ENCODE data around the gene MPST.
"Not testable (repeated sequence)": the region's sequence is repeated elsewhere in the genome, so short reads cannot be mapped to it uniquely, and the experiment has no call there.

Gene MPST

GRCh38 chr22:37019309-37020191, at the start of gene MPST, which contains the start of gene TST:
Gene MPST, plus strand, starts transcription at chr22:37019742. Its CDS starts 95 bp downstream, at chr22:37019837.
Gene TST, minus strand, starts transcription at chr22:37019447. Its CDS starts 715 bp downstream, at chr22:37018732.
- DNase-seq, result peak; percentile 60

DNA sequence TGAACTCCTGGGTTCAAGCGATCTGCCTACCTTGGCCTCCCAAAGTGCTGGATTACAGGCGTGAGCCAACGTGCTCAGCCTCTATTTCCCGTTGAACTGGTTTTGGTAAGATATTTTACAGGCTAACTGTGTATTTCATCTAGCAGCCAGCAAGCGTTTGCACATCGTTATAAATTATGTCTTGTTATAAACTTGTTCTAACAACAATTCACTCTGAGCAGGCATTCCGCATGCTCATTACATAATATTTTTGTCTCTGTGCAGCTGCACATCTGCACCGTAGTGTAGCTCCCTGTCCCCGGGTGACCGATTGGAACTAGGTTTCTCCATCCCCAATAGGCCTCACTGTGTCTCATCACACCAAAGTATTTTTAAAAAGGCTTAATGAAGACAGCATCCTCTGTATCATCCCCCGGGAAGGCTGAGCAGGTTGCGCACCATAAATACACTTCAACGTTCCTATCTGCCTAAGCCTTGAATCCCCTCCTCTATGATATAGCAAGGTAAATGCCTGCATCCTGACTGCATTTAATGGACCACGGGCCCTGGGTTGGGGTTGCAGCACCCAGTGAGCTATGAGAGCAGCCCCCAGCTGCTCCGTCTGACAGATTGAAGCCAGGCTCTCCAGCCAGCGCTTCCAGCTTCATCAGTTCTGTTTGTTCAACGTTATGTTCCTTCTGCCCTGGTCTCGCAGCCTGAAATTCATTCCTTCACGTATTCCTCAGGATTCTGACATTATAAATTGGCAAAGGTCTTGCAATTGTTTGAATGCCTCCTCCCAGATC, 48.0 kb upstream of the MPST start:
- DNase-seq, result no peak

DNA sequence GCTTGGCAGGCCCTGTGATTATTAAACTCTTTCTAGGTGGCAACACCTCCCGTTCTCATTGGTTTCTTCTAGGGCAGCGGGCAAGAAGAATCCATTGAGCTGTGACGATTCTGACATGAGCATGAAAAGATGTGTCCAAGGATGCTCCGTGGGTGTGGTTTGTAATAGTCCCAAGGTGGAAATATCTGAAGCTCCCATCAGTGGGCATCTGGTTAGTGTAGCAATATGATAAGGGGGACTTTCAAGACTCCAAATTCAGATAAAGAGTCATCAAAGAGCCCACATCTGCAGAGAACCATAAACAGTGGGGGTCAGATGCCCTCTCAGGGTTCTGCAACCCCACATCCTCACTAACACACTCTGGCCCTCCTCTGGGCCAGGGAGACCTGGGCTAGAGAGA, 42.9 kb upstream of the MPST start:
- DNase-seq, result no peak

DNA sequence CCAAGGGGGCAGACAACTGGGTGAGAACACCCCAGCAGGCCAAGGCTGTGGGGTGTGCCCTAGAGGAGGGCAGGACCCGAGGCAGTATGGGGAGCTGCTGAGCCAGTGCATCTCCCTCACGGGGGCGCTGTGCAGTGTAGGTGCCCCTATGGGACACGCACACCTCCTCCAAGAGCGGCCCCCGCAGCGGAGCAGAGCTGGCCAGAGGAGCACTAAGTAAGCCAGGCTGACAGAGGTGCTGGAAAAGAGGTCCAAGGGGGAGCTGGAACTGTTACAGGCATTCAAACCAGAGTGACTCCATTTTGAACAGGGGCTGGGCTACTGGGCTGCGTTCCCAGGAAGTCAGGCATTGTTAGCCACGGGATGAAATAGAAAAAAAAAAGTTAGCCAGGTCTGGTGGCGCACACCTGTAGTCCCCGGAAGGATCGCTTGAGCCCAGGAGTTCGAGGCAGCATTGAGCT, 42.1 kb upstream of the MPST start:
- peak; percentile 35 for DNase-seq

- peak; percentile 78 for DNase-seq
Measured at GRCh38 chr22:36977947-36978660, 41.4 kb upstream of the MPST start.

- DNase-seq, result no peak
Measured at GRCh38 chr22:36979016-36979910, 40.3 kb upstream of the MPST start.

GRCh38 chr22:36981247-36981775, 38.2 kb upstream of the MPST start:
- DNase-seq, result no peak

DNA sequence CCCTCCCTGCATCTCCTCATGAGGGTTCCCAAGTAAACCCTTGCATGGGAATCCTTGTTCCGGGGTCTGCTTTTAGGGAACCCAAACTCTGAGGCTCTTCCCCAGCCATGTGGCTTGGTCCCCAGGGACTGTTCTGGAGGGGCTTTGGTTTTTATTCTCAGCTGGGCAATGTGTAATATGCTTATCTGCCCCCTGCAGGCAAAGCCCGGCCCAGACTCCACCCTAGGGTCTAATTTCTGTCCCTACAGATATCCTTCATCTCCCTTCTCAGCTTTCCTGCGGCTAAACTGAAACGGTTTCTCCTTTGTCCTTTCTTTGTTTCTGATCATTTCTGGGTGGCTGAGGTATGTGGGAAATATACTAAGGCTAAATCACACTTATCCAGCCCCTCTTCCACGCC, 37.4 kb upstream of the MPST start:
- DNase-seq, result no peak

GRCh38 chr22:36985211-36985889, 34.2 kb upstream of the MPST start:
- DNase-seq, result no peak

- DNase-seq, result no peak
Measured at GRCh38 chr22:36986242-36986821, 33.2 kb upstream of the MPST start.

GRCh38 chr22:36988075-36988832, 31.3 kb upstream of the MPST start:
- no peak for DNase-seq

- not testable (repeated sequence) for DNase-seq
Measured at GRCh38 chr22:36989012-36989411, 30.5 kb upstream of the MPST start.

- DNase-seq, result no peak
Measured at GRCh38 chr22:36990457-36990856, 29.1 kb upstream of the MPST start.

DNA sequence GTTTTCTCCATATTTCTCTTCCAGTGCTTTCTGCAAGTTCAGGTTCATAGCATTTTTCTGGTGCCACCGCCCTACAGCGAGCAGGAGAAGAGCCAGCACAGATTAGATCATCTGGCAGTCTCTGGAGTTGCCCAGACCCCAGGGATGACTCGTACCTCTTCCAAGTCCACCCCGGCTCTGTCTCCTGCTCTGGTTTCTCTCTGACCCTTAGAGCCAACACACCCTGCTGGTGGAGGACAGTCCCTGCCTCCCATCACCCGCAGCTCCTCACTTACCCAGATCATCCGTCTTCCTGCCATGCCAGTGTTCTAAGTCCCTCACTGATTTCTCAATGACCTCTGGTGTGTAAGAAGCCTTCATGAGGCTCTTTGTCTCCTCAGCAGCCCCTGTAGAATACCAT, 28.3 kb upstream of the MPST start:
- DNase-seq, result no peak

DNA sequence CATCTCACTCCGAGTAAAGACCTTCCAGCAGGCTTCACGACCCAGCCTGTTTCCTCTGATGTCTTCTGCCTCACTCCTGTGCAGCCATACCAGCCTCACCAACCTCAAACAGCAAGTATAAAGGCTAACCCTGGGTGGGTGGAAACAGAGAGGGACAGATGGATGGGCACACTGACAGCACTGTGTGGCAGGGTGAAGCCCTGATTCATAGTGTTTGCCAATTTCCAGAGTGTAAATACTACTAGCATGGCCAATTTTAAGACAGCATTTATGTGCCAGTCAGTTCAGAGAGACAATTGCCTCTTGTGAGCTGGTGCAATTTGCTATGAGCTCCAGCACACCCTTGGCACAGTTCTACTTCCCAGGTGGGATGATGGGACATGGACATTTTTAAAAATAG, 21.8 kb upstream of the MPST start:
- DNase-seq, result no peak

- DNase-seq, result no peak
Measured at GRCh38 chr22:36998620-36999351, 20.8 kb upstream of the MPST start.

- no peak for DNase-seq
Measured at GRCh38 chr22:36999463-36999862, 20.1 kb upstream of the MPST start.

DNA sequence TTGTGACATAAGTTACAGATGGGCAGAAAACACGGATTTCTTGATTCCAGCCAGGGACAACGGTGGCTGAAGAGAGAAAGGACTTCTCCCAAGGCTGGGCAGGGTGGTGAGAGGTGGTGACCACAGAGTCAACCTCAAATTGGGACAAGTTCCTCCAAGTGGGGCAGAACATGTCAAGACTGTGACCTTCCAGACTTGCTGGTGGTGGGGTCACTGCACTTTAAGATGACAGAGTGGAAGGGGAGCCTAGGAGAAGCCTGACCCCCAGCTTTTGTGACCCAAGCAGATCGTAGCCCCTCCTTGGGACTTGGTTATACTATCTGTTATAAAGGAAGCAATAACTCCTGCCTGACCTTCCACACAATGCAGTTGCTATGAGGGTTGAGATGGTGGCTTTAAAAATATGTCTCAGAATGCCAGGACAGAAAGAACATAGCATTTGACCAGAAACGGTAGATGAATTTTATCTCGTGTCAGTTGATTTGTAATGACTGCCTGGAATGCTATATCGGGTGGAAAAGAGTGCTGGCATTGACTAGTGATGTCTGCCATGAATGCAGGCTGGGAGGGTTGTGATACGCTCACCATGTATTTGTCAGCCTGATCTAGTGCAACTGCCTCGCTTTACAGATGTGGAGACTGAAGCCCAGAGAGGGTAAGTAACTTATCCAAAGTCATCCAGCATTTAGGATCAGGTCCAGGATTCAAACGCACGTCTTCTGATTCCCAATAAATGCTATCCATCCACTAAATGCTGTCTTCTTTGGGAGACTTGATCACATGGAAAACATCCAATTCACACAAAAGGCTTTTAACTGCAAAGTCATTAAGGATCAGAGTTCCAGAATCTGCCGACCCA, 18.6 kb upstream of the MPST start:
- DNase-seq, result no peak

All from NCI-H1092 (cell line).